H9 (cell line): ENCODE data around the gene GCSAML. TPM values are rescaled to one million over a fixed set of nuclear protein-coding genes. Genes with fewer than 3 reads are reported as not detected.

Source experiments
- DNase-seq: peaks from one replicate; pipeline ENCODE4 v3.0.0-alpha.2; 2017
- H2AFZ ChIP-seq: one replicate; pipeline ENCODE4 v1.6.1; 2013; ENCODE audit warnings: mild to moderate bottlenecking, low read length, control low read depth, moderate library complexity
- H2AK5ac ChIP-seq: 2 replicates; pipeline ENCODE4 v1.6.1; 2013; ENCODE audit warnings: low read length, control low read depth, mixed read lengths; ENCODE audit not compliant: insufficient read length
- H2BK120ac ChIP-seq: one replicate; pipeline ENCODE4 v1.6.1; 2013; ENCODE audit warnings: low read depth, mild to moderate bottlenecking, low read length, control low read depth, inconsistent platforms; ENCODE audit not compliant: poor library complexity, severe bottlenecking
- H2BK12ac ChIP-seq: 2 replicates; pipeline ENCODE4 v1.6.1; 2013; ENCODE audit warnings: low read length, control low read depth, mixed read lengths, low read depth; ENCODE audit not compliant: insufficient read length
- H2BK15ac ChIP-seq: 2 replicates; pipeline ENCODE4 v1.6.1; 2013; ENCODE audit warnings: low read depth, low read length, control low read depth
- H2BK20ac ChIP-seq: one replicate; pipeline ENCODE4 v1.6.1; 2013; ENCODE audit warnings: low read depth, mild to moderate bottlenecking, low read length, control low read depth, inconsistent platforms; ENCODE audit not compliant: poor library complexity, severe bottlenecking
- H2BK5ac ChIP-seq: 2 replicates; pipeline ENCODE4 v1.6.1; 2013; ENCODE audit warnings: low read length, control low read depth, mixed read lengths; ENCODE audit not compliant: insufficient read length
- H3K14ac ChIP-seq: 2 replicates; pipeline ENCODE4 v1.6.1; 2013; ENCODE audit warnings: low read length, control low read depth; ENCODE audit not compliant: insufficient read depth
- H3K18ac ChIP-seq: 2 replicates; pipeline ENCODE4 v1.6.1; 2013; ENCODE audit warnings: low read depth, mild to moderate bottlenecking, mixed read lengths, low read length, control low read depth; ENCODE audit not compliant: insufficient read length
- H3K23ac ChIP-seq: 2 replicates; pipeline ENCODE4 v1.6.1; 2013; ENCODE audit warnings: low read length, control low read depth, mixed read lengths, low read depth; ENCODE audit not compliant: insufficient read length
- H3K23me2 ChIP-seq: 2 replicates; pipeline ENCODE4 v1.6.1; 2013; ENCODE audit warnings: low read depth, mild to moderate bottlenecking, mixed read lengths, low read length, control low read depth; ENCODE audit not compliant: insufficient read length, poor library complexity, severe bottlenecking
- H3K27ac ChIP-seq: 2 replicates; pipeline ENCODE4 v1.5.1; 2013; ENCODE audit warnings: low read length, control low read depth, mixed read lengths, low read depth; ENCODE audit not compliant: insufficient read length
- H3K27me3 ChIP-seq: 2 replicates; pipeline ENCODE4 v1.6.1; 2013; ENCODE audit warnings: low read length, control low read depth, inconsistent platforms; ENCODE audit not compliant: insufficient read depth
- H3K4ac ChIP-seq: 2 replicates; pipeline ENCODE4 v1.6.1; 2013; ENCODE audit warnings: low read depth, mild to moderate bottlenecking, control low read depth, inconsistent platforms, low read length, moderate library complexity
- H3K4me1 ChIP-seq: 2 replicates; pipeline ENCODE4 v1.6.1; 2013; ENCODE audit warnings: low read length, control low read depth, inconsistent platforms; ENCODE audit not compliant: insufficient read depth
- H3K4me2 ChIP-seq: 2 replicates; pipeline ENCODE4 v1.6.1; 2013; ENCODE audit warnings: low read length, control low read depth, mixed read lengths; ENCODE audit not compliant: insufficient read length, insufficient read depth
- H3K56ac ChIP-seq: 2 replicates; pipeline ENCODE4 v1.6.1; 2013; ENCODE audit warnings: low read depth, mild to moderate bottlenecking, mixed read lengths, low read length, control low read depth; ENCODE audit not compliant: insufficient read length
- H3K79me1 ChIP-seq: 2 replicates; pipeline ENCODE4 v1.6.1; 2013; ENCODE audit warnings: low read depth, mild to moderate bottlenecking, moderate library complexity, low read length, control low read depth, inconsistent platforms; ENCODE audit not compliant: insufficient read depth, poor library complexity, severe bottlenecking
- H3K79me2 ChIP-seq: 2 replicates; pipeline ENCODE4 v1.6.1; 2013; ENCODE audit warnings: low read length, control low read depth, inconsistent platforms; ENCODE audit not compliant: insufficient read depth
- H3K9ac ChIP-seq: 2 replicates; pipeline ENCODE4 v1.6.1; 2013; ENCODE audit warnings: low read length, control low read depth, mixed read lengths; ENCODE audit not compliant: insufficient read length; ENCODE audit errors: extremely low read depth
- H3K9me3 ChIP-seq: one replicate; pipeline ENCODE4 v1.6.1; 2013; ENCODE audit warnings: low read depth, low read length, inconsistent platforms; ENCODE audit not compliant: control insufficient read depth
- H3T11ph ChIP-seq: one replicate; pipeline ENCODE4 v1.6.1; 2013; ENCODE audit warnings: mild to moderate bottlenecking, low read length, control low read depth, inconsistent platforms
- H4K20me1 ChIP-seq: one replicate; pipeline ENCODE4 v1.6.1; 2013; ENCODE audit not compliant: control insufficient read depth, insufficient read length, insufficient read depth
- H4K5ac ChIP-seq: 2 replicates; pipeline ENCODE4 v1.6.1; 2013; ENCODE audit warnings: low read depth, mild to moderate bottlenecking, mixed read lengths, low read length, control low read depth; ENCODE audit not compliant: insufficient read length
- H4K8ac ChIP-seq: replicated peaks from 2 replicates; pipeline ENCODE4 v1.6.1; 2013; ENCODE audit warnings: low read length, control low read depth, mixed read lengths, low read depth; ENCODE audit not compliant: insufficient read length
- H4K91ac ChIP-seq: 2 replicates; pipeline ENCODE4 v1.6.1; 2013; ENCODE audit warnings: low read depth, mild to moderate bottlenecking, moderate library complexity, mixed read lengths, low read length, control low read depth; ENCODE audit not compliant: insufficient read length
- H3K27ac Mint-ChIP-seq, 3 experiments: 2 replicates in 2 of 3; 3 replicates in 1 of 3; pipeline ENCODE4 v1.8.0; 2020 to 2021; ENCODE audit warnings: mixed read lengths in 3 of 3, mild to moderate bottlenecking in 1 of 3, moderate library complexity in 1 of 3
- H3K27me3 Mint-ChIP-seq: 2 replicates; pipeline ENCODE4 v1.8.0; 2021; ENCODE audit warnings: low read depth, mild to moderate bottlenecking, moderate library complexity, mixed read lengths
- H3K36me3 Mint-ChIP-seq, 3 experiments: 2 replicates in 2 of 3; 3 replicates in 1 of 3; pipeline ENCODE4 v1.8.0; 2020 to 2021; ENCODE audit warnings: low read depth in 3 of 3, mixed read lengths in 3 of 3; ENCODE audit not compliant: insufficient read depth in 1 of 3
- H3K4me1 Mint-ChIP-seq, 2 experiments: 2 replicates each; pipeline ENCODE4 v1.8.0; 2020; ENCODE audit warnings: mixed read lengths in 2 of 2
- H3K4me3 Mint-ChIP-seq, 2 experiments: 2 replicates in 1 of 2; 3 replicates in 1 of 2; pipeline ENCODE4 v1.8.0; 2020 to 2021; ENCODE audit warnings: mild to moderate bottlenecking in 2 of 2, mixed read lengths in 2 of 2, moderate library complexity in 1 of 2
- H3K9me3 Mint-ChIP-seq, 2 experiments: 2 replicates in 1 of 2; 3 replicates in 1 of 2; pipeline ENCODE4 v1.8.0; 2020; ENCODE audit warnings: mild to moderate bottlenecking in 2 of 2, mixed read lengths in 2 of 2, moderate library complexity in 1 of 2
- CTCF ChIP-seq: fragments of 200-600 bp; sonication (generic); conservative IDR thresholded peaks from 3 replicates; pipeline ENCODE4 v1.8.0; 2021; ENCODE audit warnings: antibody characterized with exemption, mild to moderate bottlenecking
- WGBS: extraction: QIAGEN DNeasy Blood & Tissue Kit; methylation state at CpG from one replicate; pipeline ENCODE4 v1.1.7; 2013; ENCODE audit warnings: missing lambda C conversion rate, low lambda C conversion rate, mixed read lengths; ENCODE audit not compliant: insufficient read length; ENCODE audit errors: extremely low coverage; 5-methylcytosine and 5-hydroxymethylcytosine counted together
- total RNA-seq: library from RNA; stranded (reverse); gene quantifications from 2 replicates; pipeline ENCODE4 v1.2.1, GENCODE V29; 2021

Gene GCSAML
- total RNA-seq, 1 experiment from 2014 or later, result not detected

DNA sequence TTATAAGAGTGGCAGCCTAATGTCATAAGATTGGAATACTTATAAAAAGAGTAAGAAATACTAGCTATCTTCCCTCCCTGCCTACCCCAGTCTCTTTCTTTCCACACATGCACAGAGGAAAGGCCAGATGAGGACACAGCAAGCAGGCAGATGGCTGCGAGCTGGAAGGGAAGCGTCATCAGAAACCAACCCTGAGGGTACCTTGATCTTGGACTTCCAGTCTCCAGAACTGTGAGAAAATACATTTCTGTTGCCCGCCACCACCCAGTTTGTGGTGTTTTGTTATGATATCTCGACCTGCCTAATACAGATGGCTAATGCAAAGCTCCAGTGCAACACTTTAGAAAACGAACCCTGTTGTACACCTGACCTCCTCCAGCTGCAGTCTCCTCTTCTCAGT lies 10.4 kb upstream of the GCSAML start:
- Histone ChIP-seq H3K4ac (no peak overlapping the region), H3K23ac (no peak overlapping the region), H3K4me2 (no peak overlapping the region), H2BK5ac (no peak overlapping the region), H2BK12ac (no peak overlapping the region), H2AFZ (no peak overlapping the region), H4K91ac (no peak overlapping the region), H3K56ac (no peak overlapping the region), H3K79me1 (no peaks in the 10 kb centered on the region), H2BK15ac (no peak overlapping the region), H2BK20ac (no peak overlapping the region), H3K9ac (no peak overlapping the region), H3K18ac (no peak overlapping the region), H4K5ac (no peak overlapping the region), H4K20me1 (no peaks in the 10 kb centered on the region), H3K79me2 (no peaks in the 10 kb centered on the region), H4K8ac (no peak overlapping the region), H2AK5ac (no peak overlapping the region), H3K14ac (no peak overlapping the region), H3K4me1 (no peaks in the 10 kb centered on the region), H2BK120ac (no peak overlapping the region), H3T11ph (no peak overlapping the region), H3K23me2 (no peaks in the 10 kb centered on the region), H3K27me3 (no peaks in the 10 kb centered on the region), H3K9me3 (no peaks in the 10 kb centered on the region), H3K27ac (no peak overlapping the region)
- H3K4me3 Mint-ChIP-seq, result no peak overlapping the region
- DNase-seq, result no peak
- no peaks in the 10 kb centered on the region for H3K9me3 Mint-ChIP-seq
- H3K27ac Mint-ChIP-seq, result no peak overlapping the region
- WGBS, result no CpG with 5 or more reads among the region's 5 CpGs
- H3K36me3 Mint-ChIP-seq, result no peaks in the 10 kb centered on the region
- TF ChIP-seq CTCF, result no peak
- H3K4me1 Mint-ChIP-seq, result peaks cover 3 to 5% of the 10 kb centered on the region in 2 experiments
- no peaks in the 10 kb centered on the region for H3K27me3 Mint-ChIP-seq
